Activated CD8-positive, alpha-beta T cell treated with anti-CD3 and anti-CD28 coated beads for 36 hours (primary cell): Measurements from ENCODE around the gene CHST11. TPM values are rescaled to one million over a fixed set of nuclear protein-coding genes. Genes with fewer than 3 reads are reported as not detected.

ENCODE experiments used
- ATAC-seq: fragments of 200-7000 bp; cut with Tn5 transposase; one replicate; pipeline ENCODE4 v1.10.0; 2021; ENCODE audit warnings: mild to moderate bottlenecking, moderate library complexity
- CTCF ChIA-PET: fragments of 350-600 bp; sonication (Branson Sonifier 250); formaldehyde crosslinking; loops from one replicate; lab custom pipeline; 2021; ENCODE audit warnings: antibody characterized with exemption; lab: Charles Lee
- POLR2A ChIA-PET: fragments of 350-600 bp; sonication (Branson Sonifier 250); formaldehyde crosslinking; loops from one replicate; lab custom pipeline; 2021; ENCODE audit warnings: antibody characterized with exemption; lab: Charles Lee
- DNase-seq: peaks from one replicate; pipeline ENCODE4 v3.0.0-alpha.2; 2020
- H3K27ac Mint-ChIP-seq: one replicate; pipeline ENCODE4 v1.8.0; 2021; ENCODE audit warnings: mild to moderate bottlenecking, mixed read lengths
- H3K27me3 Mint-ChIP-seq: one replicate; pipeline ENCODE4 v1.8.0; 2021; ENCODE audit warnings: mixed read lengths
- H3K36me3 Mint-ChIP-seq: one replicate; pipeline ENCODE4 v1.8.0; 2021; ENCODE audit warnings: low read depth, mixed read lengths
- H3K4me1 Mint-ChIP-seq: one replicate; pipeline ENCODE4 v1.8.0; 2021; ENCODE audit warnings: low read depth, mixed read lengths
- H3K4me3 Mint-ChIP-seq: one replicate; pipeline ENCODE4 v1.8.0; 2021; ENCODE audit warnings: mild to moderate bottlenecking, moderate library complexity, mixed read lengths
- H3K9me3 Mint-ChIP-seq: one replicate; pipeline ENCODE4 v1.8.0; 2021; ENCODE audit warnings: mixed read lengths
- CTCF ChIP-seq: fragments of 200-600 bp; IDR thresholded peaks from one replicate; pipeline ENCODE4 v1.8.0; 2022; ENCODE audit warnings: antibody characterized with exemption, mild to moderate bottlenecking
- intact Hi-C: fragments of 100-400 bp; cut with micrococcal nuclease; formaldehyde crosslinking; loops from one replicate; pipeline ENCODE4 v1.10.0; 2022
- total RNA-seq, 2 experiments: library from RNA; stranded (reverse); gene quantifications; one replicate each; pipeline ENCODE4 v1.2.3, GENCODE V29; 2021

CHST11 gene
- total RNA-seq, 2 experiments from 2014 or later, result 30.9 to 33.9 TPM

- H3K4me3 Mint-ChIP-seq, result no peak overlapping the region
- ChIA-PET POLR2A (no interaction called here), CTCF (interaction anchor here (0.9 kb wide), 1 partner anchor 69 kb away, joined by 3 read pairs; no protein-coding TSS in a partner anchor)
- H3K9me3 Mint-ChIP-seq, result no peaks in the 10 kb centered on the region
- intact Hi-C loops, result no loop called here
- H3K27me3 Mint-ChIP-seq, result no peaks in the 10 kb centered on the region
- no peak for DNase-seq
- H3K36me3 Mint-ChIP-seq, result peaks cover 3% of the 10 kb centered on the region
- no peak overlapping the region for H3K27ac Mint-ChIP-seq
- no peak for TF ChIP-seq CTCF
- peaks cover 41% of the 10 kb centered on the region for H3K4me1 Mint-ChIP-seq
- ATAC-seq, result no peak
Measured at GRCh38 chr12:104585448-104586055, 128.8 kb downstream of the CHST11 start.

- no peak for TF ChIP-seq CTCF
- intact Hi-C loops, result no loop called here
- Mint-ChIP-seq H3K4me3 (no peak overlapping the region), H3K9me3 (no peaks in the 10 kb centered on the region), H3K4me1 (peaks cover 39% of the 10 kb centered on the region), H3K27me3 (no peaks in the 10 kb centered on the region), H3K27ac (no peak overlapping the region), H3K36me3 (peaks cover 5% of the 10 kb centered on the region)
- POLR2A ChIA-PET, result no interaction called here
- DNase-seq, result no peak
- CTCF ChIA-PET, result no interaction called here
- no peak for ATAC-seq
Measured at GRCh38 chr12:104586351-104586919, 129.7 kb downstream of the CHST11 start.

GRCh38 chr12:104588047-104588920 lies 131.5 kb downstream of the CHST11 start:
- POLR2A ChIA-PET, result no interaction called here
- no peaks in the 10 kb centered on the region for H3K27me3 Mint-ChIP-seq
- H3K36me3 Mint-ChIP-seq, result peaks cover 5% of the 10 kb centered on the region
- DNase-seq (no peak), ATAC-seq (no peak)
- no peak overlapping the region for H3K27ac Mint-ChIP-seq
- no peak for TF ChIP-seq CTCF
- H3K4me3 Mint-ChIP-seq, result no peak overlapping the region
- intact Hi-C loops, result no loop called here
- no peaks in the 10 kb centered on the region for H3K9me3 Mint-ChIP-seq
- CTCF ChIA-PET, result no interaction called here
- H3K4me1 Mint-ChIP-seq, result peaks cover 23% of the 10 kb centered on the region

- intact Hi-C loops, result no loop called here
- H3K4me1 Mint-ChIP-seq, result peaks cover 18% of the 10 kb centered on the region
- H3K27ac Mint-ChIP-seq, result no peak overlapping the region
- DNase-seq, result no peak
- H3K9me3 Mint-ChIP-seq, result no peaks in the 10 kb centered on the region
- ChIA-PET CTCF (no interaction called here), POLR2A (no interaction called here)
- no peak for TF ChIP-seq CTCF
- H3K36me3 Mint-ChIP-seq, result peaks cover 2% of the 10 kb centered on the region
- no peak overlapping the region for H3K4me3 Mint-ChIP-seq
- ATAC-seq, result no peak
- no peaks in the 10 kb centered on the region for H3K27me3 Mint-ChIP-seq
Measured at GRCh38 chr12:104588921-104589590, 132.3 kb downstream of the CHST11 start.
